ENCODE results near the gene BCL11B.

The BCL11B gene

DNA sequence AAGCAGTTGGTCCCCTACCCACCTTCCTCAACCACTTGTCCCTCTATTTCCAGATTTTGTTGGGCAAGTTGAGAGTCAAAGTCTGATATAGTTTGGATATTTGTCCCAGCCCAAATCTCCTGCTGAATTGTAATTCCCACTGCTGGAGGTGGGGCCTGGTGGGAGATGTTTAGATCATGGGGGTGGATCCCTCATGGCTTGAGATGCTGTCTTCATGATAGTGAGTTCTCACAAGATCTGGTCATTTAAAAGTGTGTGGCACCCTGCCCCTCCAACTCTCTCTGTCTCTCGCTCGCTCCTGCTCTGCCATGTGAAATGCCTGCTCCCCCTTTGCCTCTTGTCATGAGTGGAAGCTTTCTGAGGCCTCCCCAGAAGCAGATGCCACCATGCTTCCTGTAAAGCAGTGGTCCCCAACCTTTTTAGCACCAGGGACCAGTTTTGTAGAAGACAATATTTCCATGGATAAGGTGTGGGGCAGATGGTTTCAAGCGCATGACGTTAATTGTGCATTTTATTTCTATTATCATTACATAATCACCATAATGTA, 37.3 kb upstream of the BCL11B start:
- TF ChIP-seq, protein P1, sequence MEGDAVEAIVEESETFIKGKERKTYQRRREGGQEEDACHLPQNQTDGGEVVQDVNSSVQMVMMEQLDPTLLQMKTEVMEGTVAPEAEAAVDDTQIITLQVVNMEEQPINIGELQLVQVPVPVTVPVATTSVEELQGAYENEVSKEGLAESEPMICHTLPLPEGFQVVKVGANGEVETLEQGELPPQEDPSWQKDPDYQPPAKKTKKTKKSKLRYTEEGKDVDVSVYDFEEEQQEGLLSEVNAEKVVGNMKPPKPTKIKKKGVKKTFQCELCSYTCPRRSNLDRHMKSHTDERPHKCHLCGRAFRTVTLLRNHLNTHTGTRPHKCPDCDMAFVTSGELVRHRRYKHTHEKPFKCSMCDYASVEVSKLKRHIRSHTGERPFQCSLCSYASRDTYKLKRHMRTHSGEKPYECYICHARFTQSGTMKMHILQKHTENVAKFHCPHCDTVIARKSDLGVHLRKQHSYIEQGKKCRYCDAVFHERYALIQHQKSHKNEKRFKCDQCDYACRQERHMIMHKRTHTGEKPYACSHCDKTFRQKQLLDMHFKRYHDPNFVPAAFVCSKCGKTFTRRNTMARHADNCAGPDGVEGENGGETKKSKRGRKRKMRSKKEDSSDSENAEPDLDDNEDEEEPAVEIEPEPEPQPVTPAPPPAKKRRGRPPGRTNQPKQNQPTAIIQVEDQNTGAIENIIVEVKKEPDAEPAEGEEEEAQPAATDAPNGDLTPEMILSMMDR (IDR thresholded peaks at IDR 0.05; ENCODE audit: low read depth, low read length, missing control alignments), result no peak
- no peak overlapping the region for H3K4me3 ChIP-seq (ENCODE audit: low read depth, low read length)
- in situ Hi-C loops (cut with HindIII; ENCODE audit: low sequenced_read_pairs), result no loop called here
- DNase-seq (ENCODE audit: low read depth), result no peak

DNA sequence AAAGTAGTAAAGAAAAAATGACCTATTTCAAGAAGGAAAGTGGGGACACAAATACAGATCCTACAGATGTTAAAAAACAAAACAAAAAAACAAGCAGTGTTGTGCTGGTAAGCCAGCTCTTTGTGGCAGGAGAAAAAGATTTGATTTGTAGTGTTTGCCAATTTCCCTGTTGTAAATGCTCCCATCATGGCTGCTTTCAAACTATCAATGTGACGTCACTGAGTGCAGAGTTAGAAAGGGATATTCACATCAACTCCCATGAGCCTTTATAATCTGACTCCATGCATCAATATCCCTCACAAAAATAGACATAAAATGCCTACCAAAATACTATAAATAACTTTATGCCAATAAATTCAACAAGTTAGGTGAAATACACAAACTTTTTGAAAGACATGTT, 32.2 kb upstream of the BCL11B start:
- in situ Hi-C loops (cut with HindIII; ENCODE audit: low sequenced_read_pairs), result no loop called here
- H3K4me3 ChIP-seq (ENCODE audit: low read depth, low read length), result no peak overlapping the region
- no peak for DNase-seq (ENCODE audit: low read depth)
- TF ChIP-seq, protein P1 (IDR thresholded peaks at IDR 0.05; ENCODE audit: low read depth, low read length, missing control alignments), result no peak

DNA sequence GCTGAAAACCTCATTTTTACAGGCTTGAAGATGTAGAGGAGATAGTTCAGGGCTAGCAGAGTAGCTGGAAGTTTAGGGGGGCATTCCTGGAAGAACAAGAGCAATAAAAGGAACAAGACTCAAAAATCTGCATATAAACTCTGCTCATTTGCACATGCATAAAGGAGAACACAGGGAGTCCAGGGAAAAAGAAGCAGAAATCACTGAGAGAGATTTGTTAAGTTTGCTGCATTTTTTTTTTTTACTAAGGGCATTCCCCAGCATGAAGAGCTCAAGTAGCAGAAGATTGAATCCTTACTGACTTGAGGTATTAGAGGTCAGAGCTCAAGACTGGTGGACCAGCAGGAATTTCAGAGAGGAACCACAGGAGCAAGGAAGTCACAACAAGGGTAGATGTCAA, 28.2 kb upstream of the BCL11B start:
- no peak for DNase-seq (ENCODE audit: low read depth)
- TF ChIP-seq, protein P1 (IDR thresholded peaks at IDR 0.05; ENCODE audit: low read depth, low read length, missing control alignments), result no peak
- in situ Hi-C loops (cut with HindIII; ENCODE audit: low sequenced_read_pairs), result no loop called here
- H3K4me3 ChIP-seq (ENCODE audit: low read depth, low read length), result no peak overlapping the region

DNA sequence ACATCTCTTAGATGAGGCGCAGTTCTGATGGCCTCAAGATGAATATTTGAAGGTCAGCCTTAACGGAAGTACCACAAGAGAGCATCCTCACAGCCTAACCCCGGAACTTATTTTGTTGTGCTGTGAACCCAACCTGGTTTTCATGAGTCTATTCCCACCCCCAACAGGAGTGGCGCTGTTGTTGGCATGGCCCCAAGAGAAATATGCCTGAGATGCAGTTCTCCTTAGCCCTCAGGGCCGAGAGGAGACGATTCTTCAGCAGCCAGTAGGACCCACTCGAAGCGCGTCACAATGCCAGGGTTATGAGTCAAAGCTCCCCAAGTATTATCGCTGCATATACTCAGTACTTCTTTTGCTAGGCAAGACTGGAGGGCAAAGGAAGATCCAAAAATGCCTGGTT, 24.5 kb upstream of the BCL11B start:
- in situ Hi-C loops (cut with HindIII; ENCODE audit: low sequenced_read_pairs), result no loop called here
- no peak for DNase-seq (ENCODE audit: low read depth)
- TF ChIP-seq, protein P1 (IDR thresholded peaks at IDR 0.05; ENCODE audit: low read depth, low read length, missing control alignments), result no peak
- no peak overlapping the region for H3K4me3 ChIP-seq (ENCODE audit: low read depth, low read length)

DNA sequence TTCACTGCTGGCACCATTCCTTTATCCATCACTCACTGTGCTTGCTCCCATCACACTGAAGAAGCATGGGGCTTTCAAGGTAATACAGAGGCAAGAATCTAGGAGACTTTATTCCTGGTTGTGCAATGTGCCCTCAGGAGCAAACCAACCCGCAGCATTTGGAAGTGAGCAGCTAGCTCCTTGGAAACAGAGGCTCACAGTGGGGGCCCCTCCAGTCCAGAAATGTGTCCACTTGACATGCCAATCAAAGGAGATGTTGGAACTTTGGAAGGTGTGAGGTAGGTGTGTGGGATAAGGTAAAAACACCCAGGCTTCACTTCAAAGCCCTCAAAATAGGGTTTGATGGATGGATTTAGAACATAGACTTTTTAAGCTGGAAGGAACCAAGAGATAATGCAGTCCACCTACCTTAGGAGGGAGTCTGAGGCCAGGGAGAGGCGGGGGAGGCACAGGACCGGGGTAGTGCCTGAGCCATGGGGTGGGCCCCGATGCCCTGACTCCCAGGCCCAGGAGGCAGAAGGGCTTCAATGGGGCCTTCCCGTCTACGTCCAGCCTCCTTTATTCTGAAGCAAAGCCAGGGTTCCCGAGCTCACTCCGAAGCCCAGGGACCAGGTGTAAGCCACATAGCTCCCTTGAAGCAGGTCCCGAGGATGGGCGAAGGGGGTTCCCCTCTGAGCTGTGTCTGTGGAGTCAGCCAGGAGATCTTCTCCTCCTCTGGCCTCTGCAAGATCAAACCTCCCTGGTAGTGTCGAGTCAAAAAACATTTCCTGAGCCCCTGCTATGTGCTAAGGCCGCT, 17.6 kb upstream of the BCL11B start:
- TF ChIP-seq, protein P1 (IDR thresholded peaks at IDR 0.05; ENCODE audit: low read depth, low read length, missing control alignments), result no peak
- in situ Hi-C loops (cut with HindIII; ENCODE audit: low sequenced_read_pairs), result no loop called here
- DNase-seq (ENCODE audit: low read depth), result no peak
- H3K4me3 ChIP-seq (ENCODE audit: low read depth, low read length), result no peak overlapping the region

DNA sequence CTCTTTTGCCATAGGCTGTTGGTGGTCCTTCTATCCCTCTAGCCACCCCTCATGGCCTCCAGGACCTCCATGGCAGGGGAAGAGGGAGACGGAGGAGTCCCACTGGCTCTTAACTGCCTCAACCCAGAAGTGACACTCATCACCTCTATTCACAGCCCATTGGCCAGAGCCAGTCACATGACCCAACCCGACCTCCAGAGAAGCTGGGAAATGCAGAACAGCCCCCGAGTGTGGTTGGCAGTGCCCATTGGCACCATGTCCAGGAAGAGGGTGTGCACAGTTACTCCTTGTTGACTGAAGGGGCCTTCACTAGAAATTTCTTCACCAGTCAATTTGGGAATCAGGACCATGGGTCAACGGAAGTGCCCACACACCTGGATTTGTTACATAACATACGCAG, 17.0 kb upstream of the BCL11B start:
- in situ Hi-C loops (cut with HindIII; ENCODE audit: low sequenced_read_pairs), result no loop called here
- DNase-seq (ENCODE audit: low read depth), result no peak
- TF ChIP-seq, protein P1 (IDR thresholded peaks at IDR 0.05; ENCODE audit: low read depth, low read length, missing control alignments), result no peak
- no peak overlapping the region for H3K4me3 ChIP-seq (ENCODE audit: low read depth, low read length)
